Measurements from ENCODE around the gene PIGO. TPM values are rescaled to one million over a fixed set of nuclear protein-coding genes. Genes with fewer than 3 reads are reported as not detected.

PIGO gene
- total RNA-seq, 1 experiment from 2014 or later = 25.2 TPM

DNA sequence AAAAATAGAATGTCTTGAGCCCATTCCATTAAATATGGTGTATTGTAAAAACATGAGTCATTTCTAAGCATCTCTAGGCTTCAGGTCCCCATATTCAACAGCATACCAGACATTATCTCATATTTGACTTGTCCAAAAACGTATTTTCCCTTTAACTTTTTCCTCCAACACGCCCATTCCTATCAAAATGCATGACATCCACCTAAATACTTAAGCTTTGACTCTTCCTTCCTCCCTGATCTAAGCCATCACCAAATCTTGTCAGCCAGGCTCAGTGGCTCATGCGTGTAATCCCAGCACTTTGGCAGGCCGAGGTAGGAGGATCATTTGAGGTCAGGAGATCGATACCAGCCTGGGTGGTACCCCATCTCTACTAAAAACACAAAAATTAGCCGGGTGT is 47.9 kb downstream of the PIGO start:
- in situ Hi-C loops (cut with HindIII; ENCODE audit: low pct_unique_long_range_greater_than_20kb, low sequenced_read_pairs) = no loop called here

DNA sequence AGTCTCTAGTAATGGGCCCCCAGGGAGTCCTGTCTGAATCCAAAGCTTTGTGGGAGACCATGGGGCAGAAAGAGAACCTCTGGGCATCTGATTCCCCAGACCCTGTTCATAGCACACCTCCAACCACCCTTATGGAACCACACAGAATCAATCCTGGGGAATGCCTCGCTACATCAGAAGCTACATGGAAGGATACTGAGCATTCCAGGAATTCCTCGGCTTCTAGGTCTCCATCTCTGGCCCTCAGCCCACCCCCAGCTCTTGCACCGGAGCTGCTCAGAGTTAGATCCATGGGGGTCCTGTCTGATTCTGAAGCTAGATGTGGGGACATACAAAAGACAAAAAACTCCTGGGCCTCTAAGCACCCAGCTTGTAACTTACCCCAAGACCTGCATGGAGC is 52.3 kb downstream of the PIGO start:
- in situ Hi-C loops (cut with HindIII; ENCODE audit: low pct_unique_long_range_greater_than_20kb, low sequenced_read_pairs) = no loop called here
- no peak for DNase-seq (ENCODE audit: low read depth)

More for the DNA sequence above, 47.9 kb downstream of the PIGO start:
- DNase-seq (ENCODE audit: low read depth) = no peak

DNA sequence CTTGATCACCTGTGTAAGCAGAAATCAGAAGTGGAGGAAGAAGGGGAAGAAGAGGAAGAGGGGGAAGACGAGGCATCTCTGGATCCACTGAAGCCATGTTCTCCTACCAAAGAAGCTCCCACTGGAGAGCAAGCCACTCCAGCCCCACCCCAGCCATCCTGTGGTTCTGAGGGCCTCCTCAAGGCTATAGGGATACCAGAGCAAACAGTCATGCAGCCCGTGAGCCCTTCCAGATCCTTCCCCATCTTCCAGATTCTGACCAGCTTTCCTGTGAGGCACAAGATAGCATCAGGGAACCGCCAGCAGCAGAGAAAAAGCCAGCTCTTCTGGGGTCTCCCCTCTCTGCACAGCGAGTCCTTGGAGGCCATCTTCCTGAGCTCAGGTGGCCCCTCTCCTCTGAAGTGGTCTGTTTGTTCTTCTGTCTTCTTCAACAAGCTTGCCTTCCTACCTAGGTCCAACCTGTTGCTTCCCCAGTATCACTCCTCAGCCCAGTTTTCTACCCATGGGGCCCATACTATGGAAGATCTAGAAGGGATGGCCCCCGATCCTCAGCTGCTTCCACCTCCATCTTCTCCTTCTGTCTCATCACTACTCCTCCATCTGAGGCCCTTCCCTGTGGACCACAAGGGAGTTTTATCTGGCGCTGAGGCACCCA is 53.4 kb downstream of the PIGO start:
- in situ Hi-C loops (cut with HindIII; ENCODE audit: low pct_unique_long_range_greater_than_20kb, low sequenced_read_pairs) = no loop called here

DNA sequence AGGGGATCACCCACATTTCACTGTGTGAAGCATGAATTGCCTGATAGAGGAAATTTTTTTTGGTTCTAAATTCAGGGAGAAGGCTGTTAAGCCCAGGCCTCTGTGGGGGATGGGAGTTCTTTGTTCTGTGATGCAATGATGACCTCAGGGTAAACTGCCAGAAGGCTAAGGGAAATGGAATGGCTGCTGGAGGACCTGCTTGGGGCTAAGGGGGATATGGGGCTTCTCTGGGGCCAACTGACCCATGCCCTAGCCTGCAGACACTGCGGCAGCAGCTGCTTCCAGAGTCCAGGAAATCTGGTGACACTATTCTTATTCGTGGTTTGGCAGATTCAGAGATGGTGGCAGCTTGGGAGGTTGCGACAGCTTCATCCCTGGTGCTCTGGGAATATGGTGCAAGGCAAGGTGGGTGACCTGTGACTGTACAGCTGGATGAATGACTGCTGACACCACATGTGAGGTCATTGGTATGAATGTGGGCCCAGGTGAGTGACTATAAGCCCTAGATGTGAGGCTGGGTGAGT is 54.2 kb downstream of the PIGO start:
- no peak for DNase-seq (ENCODE audit: low read depth)
- in situ Hi-C loops (cut with HindIII; ENCODE audit: low pct_unique_long_range_greater_than_20kb, low sequenced_read_pairs) = no loop called here

More for the DNA sequence above, 53.4 kb downstream of the PIGO start:
- no peak for DNase-seq (ENCODE audit: low read depth)

Other genes with a start within 250 kb of the PIGO start
- 0.07 and 0.20 TPM in 2 replicates for gene PHF24, start 138.3 kb downstream of the PIGO start, total RNA-seq (2014; rRNA removed; shearing (Covaris generic); ENCODE audit: low replicate concordance)
- gene DNAJB5, start 106.8 kb downstream of the PIGO start, total RNA-seq (2014; rRNA removed; shearing (Covaris generic); ENCODE audit: low replicate concordance) = 0.20 and 0.90 TPM in 2 replicates
- gene VCP, start 24.0 kb downstream of the PIGO start, total RNA-seq (2014; rRNA removed; shearing (Covaris generic); ENCODE audit: low replicate concordance) = 118 and 136 TPM in 2 replicates
- gene FANCG, start 16.6 kb downstream of the PIGO start, total RNA-seq (2014; rRNA removed; shearing (Covaris generic); ENCODE audit: low replicate concordance) = 36.1 and 53.0 TPM in 2 replicates
- 187 and 211 TPM in 2 replicates for gene STOML2, start 6.5 kb upstream of the PIGO start, total RNA-seq (2014; rRNA removed; shearing (Covaris generic); ENCODE audit: low replicate concordance)
- gene ATOSB, start 19.3 kb upstream of the PIGO start, total RNA-seq (2014; rRNA removed; shearing (Covaris generic); ENCODE audit: low replicate concordance) = 4.1 and 6.4 TPM in 2 replicates
- gene UNC13B, start 65.4 kb upstream of the PIGO start, total RNA-seq (2014; rRNA removed; shearing (Covaris generic); ENCODE audit: low replicate concordance) = 1.4 and 1.6 TPM in 2 replicates